GM21360 (cell line): Measurements from ENCODE around the gene RPS14.
A peak's percentile ranks its signal among the peaks of the same experiment; 100 is the strongest.

Experiments used
- ATAC-seq: cut with Tn5 transposase; IDR thresholded peaks from one replicate; pipeline ENCODE4 v1.9.1; 2021; ENCODE audit warnings: mild to moderate bottlenecking, moderate library complexity; ENCODE audit not compliant: unreplicated experiment

RPS14 gene

GRCh38 chr5:150402229-150402773 is 47.2 kb downstream of the RPS14 start:
- no peak for ATAC-seq

- no peak for ATAC-seq
Measured at GRCh38 chr5:150401376-150402228, 47.9 kb downstream of the RPS14 start.

GRCh38 chr5:150401076-150401375 is 48.5 kb downstream of the RPS14 start:
- ATAC-seq: no peak

- ATAC-seq: no peak
Measured at GRCh38 chr5:150400316-150401075, 49.0 kb downstream of the RPS14 start.

GRCh38 chr5:150399524-150400211 is 49.9 kb downstream of the RPS14 start:
- ATAC-seq: peak; percentile 20

- ATAC-seq: peak; percentile 73
Measured at GRCh38 chr5:150398722-150399523, 50.6 kb downstream of the RPS14 start.

GRCh38 chr5:150397782-150398721 is 51.5 kb downstream of the RPS14 start:
- ATAC-seq: no peak

- no peak for ATAC-seq
Measured at GRCh38 chr5:150397146-150397781, 52.3 kb downstream of the RPS14 start.

- no peak for ATAC-seq
Measured at GRCh38 chr5:150396267-150396666, 53.3 kb downstream of the RPS14 start.

GRCh38 chr5:150395688-150395975 is 53.9 kb downstream of the RPS14 start:
- ATAC-seq: no peak

GRCh38 chr5:150394912-150395687 is 54.4 kb downstream of the RPS14 start:
- no peak for ATAC-seq

GRCh38 chr5:150394131-150394530 is 55.4 kb downstream of the RPS14 start:
- no peak for ATAC-seq

- no peak for ATAC-seq
Measured at GRCh38 chr5:150393096-150393645, 56.4 kb downstream of the RPS14 start.

GRCh38 chr5:150392680-150393079 is 56.9 kb downstream of the RPS14 start:
- no peak for ATAC-seq
